ENCODE measurements around the gene PPIE. TPM values are rescaled to one million over a fixed set of nuclear protein-coding genes. Genes with fewer than 3 reads are reported as not detected.
A peak's percentile ranks its signal among the peaks of the same experiment; 100 is the strongest.

The PPIE gene
- 10 to 100 TPM; 21.5 to 36.9 (median 25.5) TPM for total RNA-seq

GRCh38 chr1:39738622-39739366 is at the start of gene PPIE:
Gene PPIE (plus strand): TSS chr1:39738882. CDS start chr1:39738901, 19 bp downstream.
- peak within 1 kb of the TSS; percentile 71 for H3K4me3 ChIP-seq (ENCODE audit: low read depth, poor library complexity, severe bottlenecking)
- DNase-seq (ENCODE audit: low spot score in 2 of 2), result peak; percentile 93 to 98
- 1% methylated on average over 47 to 51 of the region's 52 CpGs for WGBS, 2 donors
- TF ChIP-seq CTCF (IDR thresholded peaks at IDR 0.05), result no peak
- TF ChIP-seq POLR2A (IDR thresholded peaks at IDR 0.05), result no peak
- intact Hi-C loops (cut with DNase I; ENCODE audit: low total_unique reads), result no loop called here

- TF ChIP-seq CTCF (IDR thresholded peaks at IDR 0.05) (no peak), POLR2A (IDR thresholded peaks at IDR 0.05) (no peak)
- no peak overlapping the region for H3K4me3 ChIP-seq (ENCODE audit: low read depth, poor library complexity, severe bottlenecking)
- WGBS, 2 donors, result 73 to 83% methylated on average over 2 of the region's 2 CpGs
- intact Hi-C loops (cut with DNase I; ENCODE audit: low total_unique reads), result no loop called here
- no peak for DNase-seq (ENCODE audit: low spot score in 2 of 2)
Measured at GRCh38 chr1:39689214-39689613, 49.5 kb upstream of the PPIE start.

- TF ChIP-seq CTCF (IDR thresholded peaks at IDR 0.05), result no peak
- TF ChIP-seq POLR2A (IDR thresholded peaks at IDR 0.05), result no peak
- intact Hi-C loops (cut with DNase I; ENCODE audit: low total_unique reads), result no loop called here
- no peak for DNase-seq (ENCODE audit: low spot score in 2 of 2)
- no peak overlapping the region for H3K4me3 ChIP-seq (ENCODE audit: low read depth, poor library complexity, severe bottlenecking)
Measured at GRCh38 chr1:39689635-39690034, 49.0 kb upstream of the PPIE start.

DNA sequence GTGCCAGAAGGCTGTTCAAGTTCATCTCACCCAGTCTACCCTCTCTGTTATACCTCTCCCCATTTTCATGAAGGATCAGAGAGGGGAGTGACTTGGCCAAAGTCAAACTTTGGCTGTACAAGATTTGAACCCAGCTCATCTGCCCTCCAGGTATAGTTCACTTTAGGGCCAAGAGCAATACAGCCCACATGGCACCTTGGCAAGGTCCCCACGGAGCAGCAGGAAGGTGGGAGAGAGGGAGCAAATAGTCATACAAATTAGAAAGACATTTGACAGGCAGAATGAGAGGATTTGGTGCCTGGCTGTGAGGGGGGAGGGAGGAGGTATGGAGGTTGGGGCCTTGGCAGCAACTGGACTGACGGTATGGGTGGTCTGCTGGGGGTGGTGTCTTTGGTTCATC is 48.5 kb upstream of the PPIE start:
- H3K4me3 ChIP-seq (ENCODE audit: low read depth, poor library complexity, severe bottlenecking), result no peak overlapping the region
- WGBS, 2 donors, result 25 to 27% methylated on average over 2 of the region's 2 CpGs
- intact Hi-C loops (cut with DNase I; ENCODE audit: low total_unique reads), result no loop called here
- no peak for TF ChIP-seq POLR2A (IDR thresholded peaks at IDR 0.05)
- TF ChIP-seq CTCF (IDR thresholded peaks at IDR 0.05), result no peak
- no peak for DNase-seq (ENCODE audit: low spot score in 2 of 2)

DNA sequence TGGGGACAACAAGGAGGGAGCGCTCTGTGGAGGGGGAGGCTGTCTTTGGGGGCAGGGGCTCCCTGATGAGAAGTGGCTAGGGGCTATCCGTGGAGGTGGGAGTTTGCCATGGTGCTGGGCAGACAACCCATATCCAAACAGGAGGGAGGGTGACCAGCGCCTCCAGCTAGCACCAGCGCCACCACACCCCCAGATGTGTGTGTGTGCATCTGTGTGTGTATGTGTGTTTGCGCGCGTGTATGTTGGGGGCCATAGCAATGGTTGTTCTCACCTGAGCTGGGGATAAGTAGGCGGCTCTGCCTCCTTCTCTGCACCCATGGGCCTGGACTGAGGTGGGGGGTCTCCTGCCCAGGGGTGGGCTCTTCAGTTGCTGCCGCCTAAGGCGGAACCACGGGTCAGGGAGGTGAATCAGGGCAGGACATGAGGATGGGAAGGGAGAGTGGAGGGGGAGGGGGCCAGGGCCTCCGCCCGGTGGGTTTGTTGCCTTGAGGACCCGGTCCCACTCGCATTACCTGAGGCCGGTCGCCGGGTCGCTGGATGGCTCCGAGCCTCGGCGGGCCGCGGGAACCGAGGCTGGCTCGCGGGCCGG is 47.8 kb upstream of the PPIE start:
- intact Hi-C loops (cut with DNase I; ENCODE audit: low total_unique reads), result no loop called here
- H3K4me3 ChIP-seq (ENCODE audit: low read depth, poor library complexity, severe bottlenecking), result no peak overlapping the region
- 16 to 19% methylated on average over 23 to 28 of the region's 28 CpGs for WGBS, 2 donors
- no peak for TF ChIP-seq CTCF (IDR thresholded peaks at IDR 0.05)
- no peak for TF ChIP-seq POLR2A (IDR thresholded peaks at IDR 0.05)
- no peak for DNase-seq (ENCODE audit: low spot score in 2 of 2)

Data from lower leg skin (tissue), 4 donors.